GM18867 (cell line): ENCODE measurements around the gene RPS6KA1.
"Not testable (repeated sequence)": the region's sequence is repeated elsewhere in the genome, so short reads cannot be mapped to it uniquely, and the experiment has no call there.

Experiments
- ATAC-seq: cut with Tn5 transposase; IDR thresholded peaks from one replicate; pipeline ENCODE4 v1.9.1; 2021; ENCODE audit warnings: mild to moderate bottlenecking, moderate library complexity; ENCODE audit not compliant: unreplicated experiment

The RPS6KA1 gene

DNA sequence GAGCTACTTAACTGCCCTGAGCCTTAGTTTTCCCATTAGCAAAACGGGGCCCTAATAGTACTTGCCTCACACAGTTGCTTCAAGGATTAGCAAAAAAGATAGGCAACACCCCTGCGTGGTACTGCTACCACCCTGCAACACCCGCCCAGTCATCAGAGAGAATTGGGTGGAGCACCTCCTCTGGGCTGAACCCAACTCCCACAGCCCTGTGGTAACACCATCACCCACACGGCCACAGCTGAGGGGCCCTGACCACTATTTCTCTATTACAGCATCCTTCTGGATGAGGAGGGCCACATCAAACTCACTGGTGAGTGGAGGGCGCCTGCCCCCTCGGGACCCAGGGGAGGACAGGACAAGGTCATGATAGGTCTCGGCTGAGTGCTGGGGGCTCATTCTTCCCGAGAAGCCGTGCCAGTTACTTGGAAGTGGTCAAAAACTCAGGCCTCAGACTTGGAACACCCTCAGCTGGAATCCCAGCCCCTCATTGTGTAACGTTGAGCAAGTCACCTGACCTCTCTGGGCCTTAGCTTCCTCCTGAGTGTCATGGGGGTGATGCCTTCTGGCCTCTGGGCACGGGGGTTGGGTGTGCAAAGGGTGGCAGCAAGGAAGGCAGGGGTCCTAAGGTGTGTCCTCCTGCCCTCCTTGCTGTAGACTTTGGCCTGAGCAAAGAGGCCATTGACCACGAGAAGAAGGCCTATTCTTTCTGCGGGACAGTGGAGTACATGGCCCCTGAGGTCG is 24.6 kb downstream of the RPS6KA1 start:
- ATAC-seq: no peak

DNA sequence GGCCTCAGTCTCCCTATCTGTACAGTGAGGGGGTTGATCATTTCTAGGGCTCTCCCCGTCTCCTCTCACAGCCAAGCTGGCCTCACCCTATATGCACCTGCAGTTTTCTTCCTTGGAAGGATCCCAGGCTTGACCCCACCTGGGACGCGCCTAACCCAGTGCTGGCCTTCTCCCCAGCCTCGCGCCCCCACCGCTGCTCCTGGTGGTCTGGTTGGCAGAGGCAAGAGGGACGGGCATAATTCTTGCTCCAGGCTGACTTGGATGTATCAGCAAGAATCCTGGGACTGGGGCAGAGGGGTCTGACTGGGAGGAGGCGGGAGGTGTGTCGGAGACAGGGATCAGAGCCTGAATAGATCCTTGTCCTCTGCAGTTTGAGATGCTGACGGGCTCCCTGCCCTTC is 25.2 kb downstream of the RPS6KA1 start:
- ATAC-seq: no peak

DNA sequence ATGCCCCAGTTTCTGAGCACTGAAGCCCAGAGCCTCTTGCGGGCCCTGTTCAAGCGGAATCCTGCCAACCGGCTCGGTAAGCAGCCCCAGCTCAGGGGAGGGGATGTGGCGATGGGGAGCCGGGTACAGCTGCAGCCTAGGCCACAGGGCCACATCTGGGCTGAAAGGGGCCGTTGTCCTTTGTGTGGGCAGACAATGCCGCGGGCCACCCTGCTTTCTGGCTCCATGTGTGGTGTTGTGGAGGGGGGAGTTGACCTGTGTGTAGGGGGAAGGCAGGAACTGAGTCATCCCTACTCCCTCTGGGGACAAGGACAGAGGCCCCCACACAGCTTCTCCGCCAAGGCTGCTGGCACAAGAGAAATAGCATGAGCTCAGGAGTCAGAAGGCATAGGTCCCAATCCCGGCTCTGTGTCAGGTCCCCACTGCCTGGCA is 26.0 kb downstream of the RPS6KA1 start:
- ATAC-seq: no peak

DNA sequence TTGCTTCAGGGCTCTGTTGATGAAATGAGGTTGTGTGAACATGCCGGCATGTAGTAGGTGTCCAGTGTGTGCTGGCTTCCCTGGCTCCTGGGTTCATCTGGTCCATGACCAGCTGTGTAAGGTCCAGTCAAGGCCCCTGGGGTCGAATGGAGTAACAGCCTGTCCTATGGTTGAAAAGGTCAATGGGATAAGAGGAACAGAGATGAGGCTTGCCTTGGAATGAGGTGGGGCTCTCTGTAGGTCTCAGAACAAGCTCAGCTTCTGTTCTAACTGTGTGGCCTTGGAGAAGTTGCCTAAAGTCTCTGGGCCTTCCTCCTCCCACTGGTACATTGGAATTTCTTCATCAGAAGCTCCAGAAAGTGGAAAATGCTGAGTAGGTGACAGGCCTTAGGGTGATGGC is 26.6 kb downstream of the RPS6KA1 start:
- no peak for ATAC-seq

DNA sequence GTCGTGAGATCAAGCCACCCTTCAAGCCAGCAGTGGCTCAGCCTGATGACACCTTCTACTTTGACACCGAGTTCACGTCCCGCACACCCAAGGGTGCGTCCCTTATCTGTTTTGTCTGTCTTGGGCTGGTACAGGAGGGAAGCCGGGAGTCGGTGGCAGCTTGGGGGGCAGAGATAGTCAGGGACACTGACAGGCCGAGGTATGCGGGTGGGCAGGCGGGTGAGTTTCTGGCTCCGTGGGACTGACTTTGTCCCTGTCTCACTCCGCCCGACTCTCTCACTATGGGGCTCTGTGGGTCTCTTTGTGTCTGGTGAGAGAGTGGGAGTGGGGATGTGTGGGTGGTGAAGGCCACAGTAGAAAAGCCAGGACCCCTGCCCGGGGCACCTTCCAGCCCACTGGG is 27.4 kb downstream of the RPS6KA1 start:
- ATAC-seq: no peak

DNA sequence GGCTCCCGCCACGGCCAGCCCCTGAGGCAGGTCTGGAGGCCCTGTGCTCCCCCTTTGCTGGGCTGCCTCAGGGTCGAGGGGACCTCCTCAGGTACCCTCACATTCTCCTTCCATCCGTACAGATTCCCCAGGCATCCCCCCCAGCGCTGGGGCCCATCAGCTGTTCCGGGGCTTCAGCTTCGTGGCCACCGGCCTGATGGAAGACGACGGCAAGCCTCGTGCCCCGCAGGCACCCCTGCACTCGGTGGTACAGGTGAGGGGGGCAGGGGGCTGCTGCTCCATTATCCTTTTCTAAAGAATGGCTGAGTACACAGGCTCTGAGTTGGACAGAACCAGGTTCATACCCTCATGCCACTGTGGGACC is 29.1 kb downstream of the RPS6KA1 start:
- no peak for ATAC-seq

DNA sequence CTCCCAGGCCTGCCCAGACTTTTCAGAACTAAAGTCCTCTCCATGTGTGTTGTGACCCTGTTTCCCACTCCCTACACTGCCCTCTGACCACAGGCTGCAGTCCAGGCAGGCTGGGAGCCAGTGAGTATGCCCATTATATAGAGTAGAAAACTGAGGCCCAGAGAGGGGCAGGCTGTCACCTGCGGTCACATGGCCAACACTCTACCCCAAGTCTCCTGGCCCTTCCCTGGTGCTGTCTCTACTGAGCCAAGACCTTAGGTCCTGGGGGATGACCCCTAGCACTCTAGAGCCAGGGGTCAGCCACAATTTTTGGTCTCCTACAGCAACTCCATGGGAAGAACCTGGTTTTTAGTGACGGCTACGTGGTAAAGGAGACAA is 30.8 kb downstream of the RPS6KA1 start:
- ATAC-seq: no peak

DNA sequence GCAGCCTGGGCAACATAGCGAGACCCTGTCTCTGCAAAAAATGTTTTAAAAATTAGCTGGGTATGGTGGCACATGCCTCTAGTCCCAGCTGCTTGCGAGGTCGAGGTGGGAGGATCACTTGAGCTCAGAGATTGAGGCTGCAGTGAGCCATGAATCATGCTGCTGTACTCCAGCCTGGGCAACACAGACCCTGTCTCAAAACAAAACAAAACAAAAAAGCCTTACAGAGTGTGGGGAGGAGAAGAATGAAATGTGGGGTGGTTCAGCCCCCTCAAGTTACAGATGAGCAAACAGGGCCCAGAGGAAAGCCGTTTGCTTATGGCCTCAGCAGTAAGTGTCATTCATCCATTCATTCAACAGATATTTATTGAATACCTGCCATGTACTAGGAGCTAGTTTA is 40.7 kb downstream of the RPS6KA1 start:
- ATAC-seq: no peak

DNA sequence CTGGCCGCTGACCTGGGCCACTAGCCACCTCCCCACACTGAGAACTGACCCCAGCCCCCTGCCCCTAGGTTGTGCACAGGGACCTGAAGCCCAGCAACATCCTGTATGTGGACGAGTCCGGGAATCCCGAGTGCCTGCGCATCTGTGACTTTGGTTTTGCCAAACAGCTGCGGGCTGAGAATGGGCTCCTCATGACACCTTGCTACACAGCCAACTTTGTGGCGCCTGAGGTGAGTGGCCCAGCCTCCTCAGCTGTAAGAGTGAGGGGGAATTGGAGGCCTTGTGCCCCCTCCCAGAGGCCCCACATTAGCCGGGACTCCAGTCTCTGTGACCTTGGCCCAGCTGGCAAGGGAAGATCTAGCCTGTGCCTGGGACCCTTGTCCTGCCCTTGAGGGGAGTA is 41.8 kb downstream of the RPS6KA1 start:
- ATAC-seq: no peak

DNA sequence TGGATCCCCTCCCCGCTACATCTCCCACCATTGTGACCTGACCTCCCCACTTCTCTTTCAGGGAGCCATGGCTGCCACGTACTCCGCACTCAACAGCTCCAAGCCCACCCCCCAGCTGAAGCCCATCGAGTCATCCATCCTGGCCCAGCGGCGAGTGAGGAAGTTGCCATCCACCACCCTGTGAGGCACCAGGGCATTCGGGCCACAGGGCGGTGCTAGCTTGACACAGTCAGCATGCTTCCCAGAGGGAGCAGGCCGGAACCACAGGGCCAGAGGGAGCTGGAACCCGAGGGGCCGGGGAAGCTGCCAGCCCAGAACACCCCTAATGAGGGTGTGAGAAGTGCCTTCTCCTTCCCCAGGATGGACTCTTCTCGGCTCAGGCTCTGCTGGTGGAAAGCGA is 44.5 kb downstream of the RPS6KA1 start:
- ATAC-seq: no peak

DNA sequence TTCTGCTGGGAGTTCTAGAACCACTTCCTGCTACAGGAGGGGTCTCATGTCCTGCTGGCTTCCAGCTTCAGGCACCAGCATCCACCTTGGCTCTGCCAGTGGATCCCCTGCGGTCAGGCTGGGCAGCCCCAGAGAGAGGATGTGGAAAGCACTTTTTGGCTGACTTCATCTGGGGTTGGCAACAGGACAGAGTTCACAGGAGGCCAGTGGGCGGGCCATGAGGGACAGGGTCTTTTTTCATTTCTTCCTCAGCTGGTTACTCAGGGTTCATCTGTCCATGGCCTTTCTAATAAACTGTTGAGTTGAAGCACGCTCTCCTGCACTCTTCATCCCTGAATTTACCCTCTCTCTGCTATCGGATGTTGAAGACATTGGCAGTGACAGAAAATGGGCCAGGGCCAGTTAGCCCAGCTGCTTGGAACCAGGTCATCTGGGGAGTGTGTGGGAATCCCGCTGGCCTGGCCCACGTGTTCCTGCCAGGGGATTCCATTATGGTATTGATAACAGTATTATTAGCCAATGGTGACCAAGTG is 45.2 kb downstream of the RPS6KA1 start:
- no peak for ATAC-seq

DNA sequence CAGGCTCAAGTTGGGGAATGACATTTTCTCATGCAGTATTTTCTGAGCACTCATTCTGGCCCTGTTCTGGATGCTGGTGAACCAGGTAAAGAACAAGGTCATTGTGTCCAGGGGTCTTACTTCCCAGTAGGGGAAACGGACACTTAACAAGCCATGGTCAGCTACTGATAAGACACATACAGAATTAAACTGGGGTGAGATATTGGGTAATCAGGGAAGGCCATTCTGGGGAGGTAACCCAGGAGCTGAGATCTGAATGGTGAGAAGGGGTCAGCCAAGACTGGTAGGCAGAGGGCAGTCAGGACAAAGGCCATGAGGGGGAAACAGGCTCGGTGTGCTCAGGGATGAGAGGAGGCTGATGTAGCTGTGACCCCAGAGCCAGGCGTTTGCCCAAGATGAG is 45.8 kb downstream of the RPS6KA1 start:
- ATAC-seq: no peak

DNA sequence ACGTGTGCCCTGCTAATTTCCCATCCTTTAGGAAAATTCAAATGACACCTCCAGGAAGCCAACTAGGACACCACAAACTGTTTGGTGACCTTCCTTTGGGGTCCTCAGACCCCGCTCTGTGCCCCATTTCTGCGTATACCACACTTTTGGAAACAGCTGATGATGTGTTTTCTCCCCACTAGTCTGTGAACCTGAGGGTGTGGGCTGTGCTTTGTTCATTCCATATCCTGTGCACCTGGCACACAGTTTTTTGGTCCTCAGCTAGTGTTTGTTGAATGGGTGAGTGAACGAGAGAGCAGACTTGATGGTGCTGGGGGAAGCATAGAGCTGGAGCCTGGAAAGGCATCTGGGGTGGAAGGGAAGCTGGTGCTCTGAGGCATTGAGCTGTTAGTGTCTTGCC is 48.6 kb downstream of the RPS6KA1 start:
- ATAC-seq: no peak

DNA sequence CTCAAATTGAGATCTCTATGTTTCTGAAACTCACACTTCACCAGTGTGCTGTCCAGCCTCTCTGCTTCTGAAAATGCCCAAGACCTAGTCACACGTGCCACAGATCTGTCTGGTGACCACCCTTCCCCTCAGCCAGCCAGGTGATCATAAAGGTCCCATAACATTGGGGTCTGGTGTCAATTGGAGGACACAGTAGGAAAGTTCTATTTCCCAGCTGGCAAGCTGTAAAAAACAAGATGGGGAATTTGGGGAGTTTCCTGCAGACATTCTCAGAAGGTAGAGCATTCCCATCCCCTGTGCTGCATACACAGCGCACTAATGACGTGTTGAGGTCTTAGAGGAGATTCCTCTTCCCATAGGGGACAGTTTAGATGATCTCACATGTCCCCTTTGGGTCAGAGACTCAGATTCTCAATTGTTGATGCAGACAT is 50.1 kb downstream of the RPS6KA1 start:
- ATAC-seq: no peak

DNA sequence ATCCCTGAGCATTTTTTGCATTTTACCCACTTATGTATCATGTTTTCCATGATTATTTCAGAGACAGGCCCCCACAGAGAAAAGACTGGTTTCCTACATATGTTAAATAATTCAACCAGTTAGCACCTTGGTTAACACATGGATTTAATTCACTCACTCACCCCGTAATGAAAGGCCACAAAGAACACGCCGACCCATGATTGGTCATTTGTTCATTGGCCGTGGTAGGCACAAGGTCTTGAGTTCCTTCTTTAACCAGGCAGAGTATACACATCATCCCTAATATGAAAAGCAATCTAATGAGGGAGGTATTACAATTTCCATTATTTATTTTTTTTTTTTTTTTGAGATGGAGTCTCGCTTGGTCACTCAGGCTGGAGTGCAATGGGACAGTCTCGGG is 50.6 kb downstream of the RPS6KA1 start:
- ATAC-seq: no peak

DNA sequence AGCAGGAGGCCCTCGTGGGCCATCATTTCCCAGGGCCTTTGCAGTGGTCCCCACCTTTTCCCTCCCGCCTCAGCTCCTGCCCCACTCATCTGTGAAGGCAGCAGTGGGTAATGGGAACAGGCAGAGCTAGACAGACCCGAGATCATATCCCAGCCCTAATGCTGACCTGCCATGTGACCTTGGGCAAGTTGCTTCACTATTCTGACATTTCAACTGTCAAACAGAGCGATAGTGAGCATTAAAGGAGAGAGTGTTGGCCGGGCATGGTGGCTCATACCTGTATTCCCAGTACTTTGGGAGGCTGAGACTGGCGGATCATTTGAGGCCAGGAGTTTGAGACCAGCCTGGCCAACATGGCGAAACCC is 51.7 kb downstream of the RPS6KA1 start:
- ATAC-seq: no peak

DNA sequence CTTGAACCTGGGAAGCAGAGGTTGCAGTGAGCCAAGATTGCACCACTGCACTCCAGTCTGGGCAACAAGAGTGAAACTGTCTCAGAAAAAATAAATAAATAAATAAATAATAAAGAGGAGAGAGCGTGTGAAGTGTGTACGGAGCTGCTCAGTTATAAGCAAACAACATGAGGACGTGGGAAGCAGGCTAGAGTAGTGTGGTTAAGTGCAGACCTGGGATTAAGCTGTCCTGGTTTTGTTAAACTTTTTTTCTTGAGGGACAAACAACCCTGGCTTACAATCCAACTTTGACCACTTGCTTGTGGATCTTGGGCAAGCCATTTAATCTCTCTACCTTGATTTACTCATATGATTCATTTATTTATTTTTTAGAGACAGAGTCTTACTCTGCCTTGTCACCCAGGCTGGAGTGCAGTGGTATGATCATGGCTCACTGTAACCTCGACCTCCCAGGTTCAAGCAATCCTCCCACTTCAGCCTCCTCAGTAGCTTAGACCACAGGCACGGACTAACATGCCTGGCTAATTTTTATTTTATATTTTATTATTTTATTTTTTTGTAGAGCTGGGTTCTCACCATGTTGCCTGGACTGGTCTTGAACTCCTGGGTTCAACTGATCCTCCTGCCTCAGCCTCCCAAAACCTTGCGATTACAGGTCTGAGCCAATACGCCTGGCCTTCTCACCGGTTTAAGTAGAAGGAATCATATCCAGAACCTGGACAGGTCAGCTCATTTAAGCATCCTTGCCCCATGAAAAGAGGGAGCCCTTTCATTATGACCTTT is 52.7 kb downstream of the RPS6KA1 start:
- no peak for ATAC-seq

DNA sequence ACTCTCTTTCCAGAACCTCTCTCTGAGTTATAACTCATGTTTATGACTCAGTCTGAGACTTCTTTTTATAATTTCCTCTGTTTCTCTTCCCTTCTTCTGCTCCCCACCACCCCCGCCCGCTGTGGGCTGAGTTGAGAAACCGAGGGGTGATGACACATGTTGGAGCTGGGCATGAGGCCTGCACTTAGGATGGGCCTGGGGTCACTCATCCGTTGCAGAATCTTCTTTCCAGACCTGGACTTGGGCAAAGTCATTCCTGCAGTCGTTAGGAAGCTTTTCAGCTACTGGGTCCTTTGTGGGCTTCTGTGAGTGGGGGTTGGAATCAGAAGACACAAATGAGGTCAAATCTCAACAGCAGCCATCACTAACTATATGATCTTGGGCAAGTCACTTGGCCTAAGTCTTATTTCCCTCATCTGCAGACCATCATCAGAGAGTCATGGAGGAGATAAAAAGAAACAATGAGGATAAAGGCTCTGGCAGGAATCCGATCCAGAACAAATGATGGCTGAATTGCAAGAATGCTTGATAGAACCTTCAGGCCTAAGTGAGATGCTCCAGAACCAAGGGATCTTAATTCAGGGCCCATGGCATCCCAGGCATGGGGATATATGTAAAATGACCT is 53.4 kb downstream of the RPS6KA1 start:
- ATAC-seq: no peak

DNA sequence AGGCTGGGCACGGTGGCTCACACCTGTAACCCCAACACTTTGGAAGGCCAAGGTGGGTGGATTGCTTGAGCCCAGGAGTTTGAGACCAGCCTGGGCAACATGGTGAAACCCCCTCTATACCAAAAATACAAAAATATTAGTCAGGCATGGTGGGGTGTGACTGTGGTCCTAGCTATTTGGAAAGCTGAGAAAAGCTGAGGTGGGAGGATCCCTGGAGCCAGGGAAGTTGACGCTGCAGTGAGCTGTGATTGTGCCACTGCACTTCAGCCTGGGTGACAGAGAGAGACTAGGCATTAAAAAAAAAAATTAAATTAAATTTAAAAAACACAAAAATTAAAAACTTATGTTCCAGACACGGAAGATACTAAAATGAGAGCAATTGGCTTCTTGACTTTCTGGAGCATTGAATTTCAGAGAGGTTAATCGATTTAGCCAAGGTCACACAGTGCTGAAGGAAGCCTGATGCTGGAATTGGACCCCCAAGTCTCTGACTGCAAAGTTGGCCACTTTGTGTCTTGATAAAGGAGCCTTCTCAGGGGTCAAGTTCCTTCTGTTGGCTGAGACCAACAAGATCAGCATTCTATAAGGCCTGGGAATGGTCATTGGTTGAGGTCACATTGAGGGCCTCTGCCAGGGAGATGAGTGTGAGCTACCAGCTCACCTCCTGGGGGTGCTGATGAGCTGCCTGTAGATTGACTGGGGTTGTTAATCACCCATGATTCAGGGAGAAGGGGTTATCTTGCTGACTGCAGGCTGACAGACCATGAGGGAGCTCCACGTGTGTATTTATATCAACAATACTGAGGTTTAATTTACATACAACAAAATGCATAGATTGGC is 54.3 kb downstream of the RPS6KA1 start:
- no peak for ATAC-seq

DNA sequence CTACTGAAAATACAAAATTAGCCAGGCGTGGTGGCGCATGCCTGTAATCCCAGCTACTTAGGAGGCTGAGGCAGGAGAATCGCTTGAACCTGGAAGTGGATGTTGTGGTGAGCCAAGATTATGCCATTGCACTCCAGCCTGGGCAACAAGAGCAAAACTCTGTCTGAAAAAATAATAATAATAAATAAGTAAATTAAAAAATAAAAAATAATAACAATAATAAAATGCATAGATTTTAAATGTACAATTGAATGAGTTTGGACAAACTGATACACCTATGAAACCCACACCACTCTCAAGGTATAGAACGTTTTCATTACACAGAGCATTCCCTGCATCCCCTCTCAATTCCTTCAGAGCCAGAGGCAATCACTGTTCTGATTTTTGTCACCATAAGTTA is 55.0 kb downstream of the RPS6KA1 start:
- not testable (repeated sequence) for ATAC-seq

DNA sequence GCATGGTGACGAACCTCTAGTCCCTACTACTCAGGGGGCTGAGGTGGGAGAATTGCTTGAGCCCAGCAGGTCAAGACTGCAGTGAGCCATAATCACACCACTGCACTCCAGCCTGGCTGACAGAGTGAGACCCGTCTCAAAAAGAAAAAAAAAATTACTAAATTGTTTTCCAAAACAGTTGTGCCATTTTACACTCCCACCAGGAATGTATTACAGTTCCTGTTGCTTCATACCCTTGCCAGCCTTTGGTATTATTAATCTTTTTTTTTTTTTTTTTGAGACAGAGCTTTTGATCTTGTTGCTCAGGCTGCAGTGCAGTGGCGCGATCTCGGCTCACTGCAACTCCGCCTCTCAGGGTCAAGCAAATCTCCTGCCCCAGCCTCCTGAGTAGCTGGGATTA is 55.9 kb downstream of the RPS6KA1 start:
- no peak for ATAC-seq
